C4-2B (cell line): Measurements from ENCODE around the gene ELN.

ENCODE experiments used
- ZFX ChIP-seq: fragments of 450-650 bp; IDR thresholded peaks from 2 replicates; pipeline ENCODE4 v1.6.1; 2017
- TF ChIP-seq, protein P1 (sequence below): fragments of 450-650 bp; conservative IDR thresholded peaks from 2 replicates; pipeline ENCODE4 v1.5.1; 2017; ENCODE audit warnings: mild to moderate bottlenecking

DNA sequence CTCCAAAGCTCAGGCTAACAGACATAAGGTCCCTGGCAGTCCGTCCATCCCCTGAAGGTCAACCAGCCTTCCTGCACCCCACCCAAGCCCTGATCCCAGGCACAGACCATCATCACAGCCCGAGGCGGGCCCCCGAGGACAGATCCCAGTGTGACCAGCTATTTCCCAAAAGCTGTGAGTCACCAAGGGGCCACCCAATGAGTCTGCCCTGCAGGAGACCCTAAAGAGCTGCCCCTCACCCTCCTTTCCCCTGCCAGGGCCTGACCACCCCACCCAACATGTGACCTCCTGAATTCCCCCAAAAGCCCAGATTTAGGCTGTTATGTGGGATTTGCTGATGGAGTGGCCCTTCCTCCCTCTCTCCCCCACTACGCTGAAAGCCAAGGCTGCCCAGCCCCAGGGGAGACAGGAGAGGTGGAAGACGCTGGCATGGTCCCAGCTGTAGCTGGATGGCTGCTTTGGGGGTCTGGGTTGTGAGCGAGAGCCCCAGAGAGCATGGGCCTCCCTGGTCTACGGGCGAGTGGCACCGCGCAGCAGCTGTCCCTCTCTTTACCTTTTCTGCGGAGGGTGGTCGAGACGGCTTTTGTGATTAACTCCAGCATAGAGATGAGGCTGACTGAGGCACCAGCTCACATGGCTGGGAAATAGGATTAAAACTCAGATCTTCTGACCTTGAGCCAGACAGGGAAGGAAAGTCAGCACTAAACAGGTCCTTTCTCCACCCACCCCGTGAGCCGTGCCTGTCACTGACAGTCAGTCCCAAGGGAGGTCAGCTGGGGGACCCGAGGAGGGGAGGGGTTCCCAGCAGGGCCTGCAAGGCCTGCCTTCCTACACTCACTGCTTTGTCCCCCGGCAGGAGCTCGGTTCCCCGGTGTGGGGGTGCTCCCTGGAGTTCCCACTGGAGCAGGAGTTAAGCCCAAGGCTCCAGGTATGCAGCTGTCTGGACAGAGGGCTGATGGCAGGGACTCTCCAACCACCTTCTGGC, 16.7 kb downstream of the ELN start:
- TF ChIP-seq, protein P1, sequence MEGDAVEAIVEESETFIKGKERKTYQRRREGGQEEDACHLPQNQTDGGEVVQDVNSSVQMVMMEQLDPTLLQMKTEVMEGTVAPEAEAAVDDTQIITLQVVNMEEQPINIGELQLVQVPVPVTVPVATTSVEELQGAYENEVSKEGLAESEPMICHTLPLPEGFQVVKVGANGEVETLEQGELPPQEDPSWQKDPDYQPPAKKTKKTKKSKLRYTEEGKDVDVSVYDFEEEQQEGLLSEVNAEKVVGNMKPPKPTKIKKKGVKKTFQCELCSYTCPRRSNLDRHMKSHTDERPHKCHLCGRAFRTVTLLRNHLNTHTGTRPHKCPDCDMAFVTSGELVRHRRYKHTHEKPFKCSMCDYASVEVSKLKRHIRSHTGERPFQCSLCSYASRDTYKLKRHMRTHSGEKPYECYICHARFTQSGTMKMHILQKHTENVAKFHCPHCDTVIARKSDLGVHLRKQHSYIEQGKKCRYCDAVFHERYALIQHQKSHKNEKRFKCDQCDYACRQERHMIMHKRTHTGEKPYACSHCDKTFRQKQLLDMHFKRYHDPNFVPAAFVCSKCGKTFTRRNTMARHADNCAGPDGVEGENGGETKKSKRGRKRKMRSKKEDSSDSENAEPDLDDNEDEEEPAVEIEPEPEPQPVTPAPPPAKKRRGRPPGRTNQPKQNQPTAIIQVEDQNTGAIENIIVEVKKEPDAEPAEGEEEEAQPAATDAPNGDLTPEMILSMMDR: no peak
- no peak for TF ChIP-seq ZFX
